ENCODE data around the gene IFIT2. TPM values are rescaled to one million over a fixed set of nuclear protein-coding genes. Genes with fewer than 3 reads are reported as not detected.

IFIT2 gene
- total and polyA plus RNA-seq, 4 donors = 4.8 to 5.5 (median 5.2) TPM

- Histone ChIP-seq H3K4me1 (ENCODE audit: control insufficient read depth in 4 of 4, insufficient read depth in 4 of 4, low read length in 3 of 4) (peaks cover 13 to 62% (median 40%) of the 10 kb centered on the region in 4 donors), H3K27me3 (ENCODE audit: control insufficient read depth in 4 of 4, insufficient read depth in 4 of 4, low read length in 3 of 4) (no peaks in the 10 kb centered on the region), H3K4me3 (ENCODE audit: low read depth in 1 of 3, low read length in 3 of 3) (peak overlapping the region; percentile 51 to 63 (median 60)), H3K36me3 (ENCODE audit: control insufficient read depth in 4 of 4, insufficient read depth in 3 of 4, low read depth in 1 of 4, low read length in 3 of 4) (peaks cover 0 to 2% (median 0%) of the 10 kb centered on the region in 4 donors), H3K9ac (ENCODE audit: low read depth in 1 of 2, low read length in 2 of 2) (peak overlapping the region; percentile 62 to 92), H3K9me3 (ENCODE audit: control insufficient read depth in 4 of 4, low read length in 3 of 4) (no peaks in the 10 kb centered on the region), H3K27ac (ENCODE audit: low read depth in 1 of 2, low read length in 2 of 2) (peak overlapping the region; percentile 82 to 83)
- no peak for DNase-seq (ENCODE audit: low spot score)
- TF ChIP-seq FOXA1 (IDR thresholded peaks at IDR 0.05) = no peak
- TF ChIP-seq, protein P1, sequence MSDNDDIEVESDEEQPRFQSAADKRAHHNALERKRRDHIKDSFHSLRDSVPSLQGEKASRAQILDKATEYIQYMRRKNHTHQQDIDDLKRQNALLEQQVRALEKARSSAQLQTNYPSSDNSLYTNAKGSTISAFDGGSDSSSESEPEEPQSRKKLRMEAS (IDR thresholded peaks at IDR 0.05) = peak; percentile 9
- TF ChIP-seq REST (IDR thresholded peaks at IDR 0.05) = no peak
- TF ChIP-seq CTCF (IDR thresholded peaks at IDR 0.05; ENCODE audit: low read depth, low read length, missing input control) = no peak
- peak; percentile 37 to 47 for TF ChIP-seq RAD21 (IDR thresholded peaks at IDR 0.05)
- TF ChIP-seq TAF1 (conservative IDR thresholded peaks at IDR 0.05) = no peak
- TF ChIP-seq HNF4A (conservative IDR thresholded peaks at IDR 0.05) = peak; percentile 67 to 76
- no peak for TF ChIP-seq EGR1 (IDR thresholded peaks at IDR 0.05; ENCODE audit: low read depth in 2 of 2)
- TF ChIP-seq SP1 (IDR thresholded peaks at IDR 0.05) = peak; percentile 47
- peak in 1 of 2 donors; percentile 49 for TF ChIP-seq JUND (IDR thresholded peaks at IDR 0.05)
- TF ChIP-seq NR2F2 (IDR thresholded peaks at IDR 0.05) = peak; percentile 73
- TF ChIP-seq, protein P2, sequence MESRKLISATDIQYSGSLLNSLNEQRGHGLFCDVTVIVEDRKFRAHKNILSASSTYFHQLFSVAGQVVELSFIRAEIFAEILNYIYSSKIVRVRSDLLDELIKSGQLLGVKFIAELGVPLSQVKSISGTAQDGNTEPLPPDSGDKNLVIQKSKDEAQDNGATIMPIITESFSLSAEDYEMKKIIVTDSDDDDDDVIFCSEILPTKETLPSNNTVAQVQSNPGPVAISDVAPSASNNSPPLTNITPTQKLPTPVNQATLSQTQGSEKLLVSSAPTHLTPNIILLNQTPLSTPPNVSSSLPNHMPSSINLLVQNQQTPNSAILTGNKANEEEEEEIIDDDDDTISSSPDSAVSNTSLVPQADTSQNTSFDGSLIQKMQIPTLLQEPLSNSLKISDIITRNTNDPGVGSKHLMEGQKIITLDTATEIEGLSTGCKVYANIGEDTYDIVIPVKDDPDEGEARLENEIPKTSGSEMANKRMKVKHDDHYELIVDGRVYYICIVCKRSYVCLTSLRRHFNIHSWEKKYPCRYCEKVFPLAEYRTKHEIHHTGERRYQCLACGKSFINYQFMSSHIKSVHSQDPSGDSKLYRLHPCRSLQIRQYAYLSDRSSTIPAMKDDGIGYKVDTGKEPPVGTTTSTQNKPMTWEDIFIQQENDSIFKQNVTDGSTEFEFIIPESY (IDR thresholded peaks at IDR 0.05) = peak; percentile 30
- TF ChIP-seq FOXA2 (IDR thresholded peaks at IDR 0.05) = no peak
- TF ChIP-seq HNF4G (IDR thresholded peaks at IDR 0.05) = peak; percentile 22
- no peak for TF ChIP-seq GABPA (IDR thresholded peaks at IDR 0.05 in 1 of 2, conservative IDR thresholded peaks at IDR 0.05 in 1 of 2)
- no peak for TF ChIP-seq ATF3 (IDR thresholded peaks at IDR 0.05)
- peak; percentile 56 for TF ChIP-seq YY1 (IDR thresholded peaks at IDR 0.05)
- peak; percentile 47 to 60 for TF ChIP-seq RXRA (IDR thresholded peaks at IDR 0.05)
- WGBS = 2% methylated on average over 5 of the region's 5 CpGs
Observed at GRCh38 chr10:89332123-89332633, 30.3 kb downstream of the IFIT2 start.

All from liver (tissue), 9 donors.